Heart right ventricle (tissue), 16 donors: ENCODE measurements around the gene DBH. TPM values are rescaled to one million over a fixed set of nuclear protein-coding genes. Genes with fewer than 3 reads are reported as not detected.

ENCODE experiments used
- ATAC-seq, 8 donors: fragments of 200-7000 bp; cut with Tn5 transposase; one replicate each; pipeline ENCODE4 v1.9.1; 2020; ENCODE audit warnings: mild to moderate bottlenecking in 8 of 8, moderate library complexity in 8 of 8, moderate number of reproducible peaks in 1 of 8
- DNase-seq, 2 donors: peaks; one replicate each; pipeline ENCODE4 v3.0.0-alpha.2; 2020
- H3K27ac ChIP-seq, 10 donors: fragments of 200-600 bp; sonication (generic) in 2 of 10; one replicate each; pipeline versions ENCODE4 v1.5.0 to v1.8.0; 2020 to 2022; ENCODE audit warnings: mild to moderate bottlenecking in 3 of 10
- H3K27me3 ChIP-seq, 7 donors: fragments of 200-600 bp; one replicate each; pipeline ENCODE4 v1.8.0; 2021 to 2022; ENCODE audit warnings: mild to moderate bottlenecking in 2 of 7
- H3K36me3 ChIP-seq, 9 donors: fragments of 200-600 bp; sonication (generic) in 1 of 9; one replicate each; pipeline versions ENCODE4 v1.5.0 to v1.8.0; 2020 to 2022; ENCODE audit warnings: mild to moderate bottlenecking in 2 of 9
- H3K4me1 ChIP-seq, 9 donors: fragments of 200-600 bp; sonication (generic) in 1 of 9; one replicate each; pipeline versions ENCODE4 v1.5.0 to v1.8.0; 2020 to 2022; ENCODE audit warnings: mild to moderate bottlenecking in 4 of 9
- H3K4me3 ChIP-seq, 10 donors: fragments of 200-600 bp; sonication (generic) in 2 of 10; one replicate each; pipeline versions ENCODE4 v1.5.0 to v1.8.0; 2020 to 2022; ENCODE audit warnings: mild to moderate bottlenecking in 7 of 10, moderate library complexity in 2 of 10
- H3K9me3 ChIP-seq, 11 donors: fragments of 200-600 bp in 10 of 11; sonication (generic) in 2 of 11; one replicate each; pipeline versions ENCODE4 v1.5.0 to v1.8.0; 2013 to 2022; ENCODE audit warnings: mild to moderate bottlenecking in 2 of 11, control low read depth in 1 of 11, moderate library complexity in 1 of 11
- WGBS, 2 donors: extraction: QIAGEN DNeasy Blood & Tissue Kit; methylation state at CpG; one replicate each; pipeline ENCODE4 v1.1.7; 2013; ENCODE audit warnings: inconsistent platforms in 1 of 2; 5-methylcytosine and 5-hydroxymethylcytosine counted together
- intact Hi-C, 10 donors: fragments of 100-400 bp; cut with DNase I; formaldehyde crosslinking; loops; one replicate each; pipeline versions ENCODE4 v1.11.1 to v1.14.2; 2022
- polyA plus RNA-seq, 2 donors: library from polyadenylated mRNA; stranded (reverse); fragments of 200-250 nt; gene quantifications; one replicate each; pipeline ENCODE4 v1.2.3, GENCODE V29; 2013
- total RNA-seq, 10 donors: library from RNA; stranded (reverse); fragmentation: NEBNext Ultra II Directional in 3 of 10; extraction: Animal tissue kit (Norgen Biotek cat#: 25700) in 3 of 10; gene quantifications; one replicate each; pipeline versions ENCODE4 v1.2.1 to v1.2.4, GENCODE V29; 2021 to 2023
- TF ChIP-seq, protein P1 (sequence below), 9 donors: fragments of 200-600 bp; sonication (generic) in 2 of 9; IDR thresholded peaks; one replicate each; pipeline versions ENCODE4 v1.5.0 to v1.8.0; 2021 to 2022; ENCODE audit warnings: antibody characterized with exemption in 9 of 9, mild to moderate bottlenecking in 5 of 9, moderate library complexity in 1 of 9
- donor health status: Arrhythmogenic right ventricular cardiomyopathy.
- donor health status: ischemic (EF 13 %, LVEDD 7.1; RV severe dilation, severe dysfunction).
- donor health status: healthy with polysubstance abuse.
- donor health status: DM: no; HTN: yes; CAD: no.
- donor health status: DM: no; HTN: no; CAD: no.
- donor health status: ischemic (EF 25% LVEDD 6.9; RV normal size, moderate dysfunction).
- donor health status: ischemic (EF 25% LVEDD 5.7; RV mildly dilated, moderate dysfunction).
- donor health status: healthy.
- donor health status: DM: yes; HTN: yes; CAD: no.
- donor health status: Ischemic cardiomyopathy.
- donor health status: ischemic (EF 35%, LVEDD 5.7; RV mildly dilated, moderate dysfunction).
- donor health status: nonischemic (EF 11% LVEDD 7.7; RV severe dilation, severe dysfunction).
- donor health status: DM: yes; HTN: yes; CAD: no.
- donor health status: PGD.
- donor health status: ischemic (EF 29% LVEDD 5.4; RV normal size, mild dysfunction).
- donor health status: nonischemic (EF 23%, LVEDD 6.1; RV moderate dilation, normal function).

DBH gene
- total and polyA plus RNA-seq, 12 donors, result 0.01 to 0.09 TPM; not detected in 10

DNA sequence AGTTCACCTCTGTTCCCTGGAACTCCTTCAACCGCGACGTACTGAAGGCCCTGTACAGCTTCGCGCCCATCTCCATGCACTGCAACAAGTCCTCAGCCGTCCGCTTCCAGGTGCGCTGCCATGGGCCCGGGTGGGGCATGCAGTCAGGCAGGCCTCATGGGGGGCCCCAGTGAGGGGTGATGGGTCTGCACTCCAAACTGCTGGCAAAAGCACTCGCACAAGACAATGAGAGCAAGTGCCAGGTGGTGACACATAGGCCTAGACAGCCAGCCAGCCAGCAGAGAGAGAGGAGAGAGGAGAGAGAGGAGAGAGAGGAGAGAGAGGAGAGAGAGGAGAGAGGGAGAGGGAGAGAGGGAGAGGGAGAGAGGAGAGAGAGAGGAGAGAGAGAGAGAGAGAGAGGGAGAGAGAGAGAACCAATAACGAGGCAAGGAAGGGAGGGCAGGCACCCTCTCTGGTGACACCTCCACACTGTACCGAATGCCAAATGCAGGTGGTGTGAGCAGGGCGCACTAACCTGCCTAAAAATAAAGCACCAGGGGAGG, 21.0 kb downstream of the DBH start:
- ATAC-seq (peak in 2 of 8 donors; percentile 8 to 15), DNase-seq (no peak)
- Histone ChIP-seq H3K4me3 (no peak overlapping the region), H3K4me1 (peaks cover 9 to 22% (median 16%) of the 10 kb centered on the region in 9 donors), H3K9me3 (no peaks in the 10 kb centered on the region), H3K36me3 (no peaks in the 10 kb centered on the region), H3K27ac (no peak overlapping the region), H3K27me3 (peaks cover 0 to 80% (median 64%) of the 10 kb centered on the region in 7 donors)
- 81 to 84% methylated on average over 13 of the region's 13 CpGs for WGBS, 2 donors
- intact Hi-C loops, result no loop called here
- TF ChIP-seq, protein P1, sequence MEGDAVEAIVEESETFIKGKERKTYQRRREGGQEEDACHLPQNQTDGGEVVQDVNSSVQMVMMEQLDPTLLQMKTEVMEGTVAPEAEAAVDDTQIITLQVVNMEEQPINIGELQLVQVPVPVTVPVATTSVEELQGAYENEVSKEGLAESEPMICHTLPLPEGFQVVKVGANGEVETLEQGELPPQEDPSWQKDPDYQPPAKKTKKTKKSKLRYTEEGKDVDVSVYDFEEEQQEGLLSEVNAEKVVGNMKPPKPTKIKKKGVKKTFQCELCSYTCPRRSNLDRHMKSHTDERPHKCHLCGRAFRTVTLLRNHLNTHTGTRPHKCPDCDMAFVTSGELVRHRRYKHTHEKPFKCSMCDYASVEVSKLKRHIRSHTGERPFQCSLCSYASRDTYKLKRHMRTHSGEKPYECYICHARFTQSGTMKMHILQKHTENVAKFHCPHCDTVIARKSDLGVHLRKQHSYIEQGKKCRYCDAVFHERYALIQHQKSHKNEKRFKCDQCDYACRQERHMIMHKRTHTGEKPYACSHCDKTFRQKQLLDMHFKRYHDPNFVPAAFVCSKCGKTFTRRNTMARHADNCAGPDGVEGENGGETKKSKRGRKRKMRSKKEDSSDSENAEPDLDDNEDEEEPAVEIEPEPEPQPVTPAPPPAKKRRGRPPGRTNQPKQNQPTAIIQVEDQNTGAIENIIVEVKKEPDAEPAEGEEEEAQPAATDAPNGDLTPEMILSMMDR (IDR thresholded peaks at IDR 0.05), result no peak

DNA sequence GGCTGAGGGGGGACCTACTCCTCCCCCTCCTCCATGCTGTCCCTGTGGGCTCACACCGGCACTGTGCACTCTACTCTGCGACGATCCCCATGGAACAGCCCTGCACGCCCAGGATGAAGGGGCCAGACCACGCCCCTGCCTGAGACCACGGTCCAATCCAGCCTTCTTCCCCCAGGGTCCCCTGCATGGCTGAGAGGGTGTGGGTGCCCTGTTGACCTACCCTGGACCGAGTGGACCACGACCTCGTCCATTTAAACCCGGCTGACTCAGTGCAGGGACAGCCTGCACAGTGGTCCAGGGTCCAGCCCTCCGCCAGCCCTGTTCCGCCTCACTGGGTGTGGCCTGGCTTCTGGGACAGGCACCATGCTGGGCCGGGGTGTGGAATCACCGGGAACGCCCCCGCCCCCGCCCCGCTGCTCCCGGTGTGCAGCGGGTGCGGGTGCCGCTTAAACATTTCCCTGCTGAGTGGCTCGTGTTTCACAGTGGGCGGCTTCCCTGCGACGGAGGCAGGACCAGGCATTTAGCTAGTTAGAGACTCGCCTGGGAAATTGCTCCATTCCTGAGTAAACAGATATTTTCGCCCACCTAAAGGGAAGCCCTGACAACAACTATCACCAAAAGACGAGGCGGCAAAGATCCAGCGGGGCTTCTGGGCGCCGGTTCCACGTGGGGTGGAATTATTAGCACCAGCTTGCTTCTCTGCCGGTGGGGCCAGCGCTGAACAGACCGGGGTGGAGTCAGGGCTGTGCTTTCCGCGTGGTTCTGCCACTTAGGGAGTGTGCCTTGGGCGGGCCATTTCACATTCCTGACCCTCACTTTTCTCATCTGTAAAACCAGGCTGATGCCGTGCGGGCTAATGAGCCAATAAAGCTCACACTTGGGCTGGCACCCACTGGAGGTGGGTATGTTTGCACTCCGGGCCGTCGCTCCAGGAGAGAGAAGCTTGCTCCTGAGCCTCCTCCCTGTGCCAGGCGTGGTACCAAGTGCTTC, 22.6 kb downstream of the DBH start:
- TF ChIP-seq, protein P1 (IDR thresholded peaks at IDR 0.05), result no peak
- peaks cover 0 to 76% (median 54%) of the 10 kb centered on the region in 7 donors for H3K27me3 ChIP-seq
- H3K4me1 ChIP-seq, result peaks cover 9 to 22% (median 16%) of the 10 kb centered on the region in 9 donors
- WGBS, 2 donors, result 10 to 11% methylated on average over 46 of the region's 46 CpGs
- no peaks in the 10 kb centered on the region for H3K9me3 ChIP-seq
- intact Hi-C loops, result no loop called here
- ATAC-seq, result peak; percentile 69 to 85 (median 78)
- H3K36me3 ChIP-seq, result no peaks in the 10 kb centered on the region
- peak; percentile 21 to 54 for DNase-seq
- H3K4me3 ChIP-seq, result peak overlapping the region in 6 of 10 donors; percentile 2 to 44 (median 34)
- peak overlapping the region in 1 of 10 donors; percentile 1 for H3K27ac ChIP-seq

GRCh38 chr9:133659516-133659915, 23.4 kb downstream of the DBH start:
- TF ChIP-seq, protein P1 (IDR thresholded peaks at IDR 0.05), result no peak
- Histone ChIP-seq H3K4me1 (peaks cover 9 to 22% (median 16%) of the 10 kb centered on the region in 9 donors), H3K9me3 (no peaks in the 10 kb centered on the region), H3K36me3 (no peaks in the 10 kb centered on the region), H3K4me3 (no peak overlapping the region), H3K27me3 (peaks cover 0 to 70% (median 50%) of the 10 kb centered on the region in 7 donors), H3K27ac (no peak overlapping the region)
- ATAC-seq, result no peak
- intact Hi-C loops, result no loop called here
- no peak for DNase-seq
- 66 to 76% methylated on average over 13 of the region's 13 CpGs for WGBS, 2 donors

DNA sequence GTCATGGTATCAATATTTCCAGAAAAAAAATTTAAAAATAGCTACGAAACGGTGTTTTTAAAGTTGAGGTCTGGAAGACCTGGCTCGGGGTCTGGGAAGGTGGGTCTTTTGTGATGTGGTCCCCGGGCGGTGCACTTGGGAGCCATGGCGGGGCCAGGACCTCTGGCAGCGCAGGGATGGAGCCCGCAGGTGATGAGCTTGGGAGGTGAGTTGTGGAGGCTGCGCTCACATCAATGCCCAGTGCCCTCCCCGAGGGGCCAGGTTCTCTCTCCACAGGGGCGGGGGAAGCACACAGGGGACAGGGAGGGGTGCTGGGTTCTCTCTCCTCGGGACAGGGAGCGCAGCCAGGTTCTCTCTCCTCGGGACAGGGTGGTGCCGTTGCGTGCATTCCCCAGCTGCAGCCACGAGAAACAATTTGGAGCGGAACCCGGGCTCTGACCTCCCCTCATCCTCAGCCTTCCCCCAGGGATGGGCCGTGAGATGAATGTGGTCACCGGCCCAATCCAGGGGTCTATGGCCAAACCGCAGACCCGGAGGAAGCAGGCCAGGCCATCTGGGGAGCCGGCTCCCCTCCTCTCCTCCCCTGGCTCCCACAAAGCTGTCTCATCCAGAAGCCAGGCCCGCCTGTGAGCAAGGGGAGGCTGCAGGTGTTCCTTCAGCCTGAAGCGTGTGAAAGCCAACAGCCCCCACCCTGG, 25.8 kb downstream of the DBH start:
- Histone ChIP-seq H3K27ac (no peak overlapping the region), H3K9me3 (no peaks in the 10 kb centered on the region), H3K36me3 (no peaks in the 10 kb centered on the region), H3K4me1 (peaks cover 9 to 34% (median 18%) of the 10 kb centered on the region in 9 donors), H3K27me3 (peaks cover 0 to 54% (median 27%) of the 10 kb centered on the region in 7 donors), H3K4me3 (no peak overlapping the region)
- 85 to 87% methylated on average over 25 to 26 of the region's 26 CpGs for WGBS, 2 donors
- no peak for DNase-seq
- intact Hi-C loops, result no loop called here
- TF ChIP-seq, protein P1 (IDR thresholded peaks at IDR 0.05), result no peak
- no peak for ATAC-seq
